Type B pancreatic cell (in vitro differentiated cells): ENCODE data around the gene TM9SF1. TPM values are rescaled to one million over a fixed set of nuclear protein-coding genes. Genes with fewer than 3 reads are reported as not detected.

ENCODE experiments used
- DNase-seq: peaks from one replicate; pipeline ENCODE4 v3.0.0; 2021; ENCODE audit warnings: mixed read lengths; ENCODE audit not compliant: unreplicated experiment; ENCODE audit errors: extremely low spot score
- H3K27ac Mint-ChIP-seq: 2 replicates; pipeline ENCODE4 v1.8.0; 2021; ENCODE audit warnings: mild to moderate bottlenecking, mixed read lengths
- H3K27me3 Mint-ChIP-seq: 2 replicates; pipeline ENCODE4 v1.8.0; 2021; ENCODE audit warnings: mixed read lengths
- H3K36me3 Mint-ChIP-seq: 2 replicates; pipeline ENCODE4 v1.8.0; 2021; ENCODE audit warnings: mixed read lengths
- H3K4me1 Mint-ChIP-seq: one replicate; pipeline ENCODE4 v1.8.0; 2021; ENCODE audit warnings: mixed read lengths; ENCODE audit not compliant: unreplicated experiment
- H3K4me3 Mint-ChIP-seq: 2 replicates; pipeline ENCODE4 v1.8.0; 2021; ENCODE audit warnings: mild to moderate bottlenecking, mixed read lengths
- H3K9me3 Mint-ChIP-seq: 2 replicates; pipeline ENCODE4 v1.8.0; 2021; ENCODE audit warnings: mixed read lengths
- CTCF ChIP-seq: fragments of 200-600 bp; sonication (generic); conservative IDR thresholded peaks from 2 replicates; pipeline ENCODE4 v1.5.0; 2021; ENCODE audit warnings: antibody characterized with exemption, mild to moderate bottlenecking
- total RNA-seq: library from RNA; stranded (reverse); gene quantifications from 2 replicates; pipeline ENCODE4 v1.2.1, GENCODE V29; 2021; ENCODE audit warnings: low replicate concordance

The TM9SF1 gene
- total RNA-seq, 1 donor from 2014 or later: 50.5 TPM

GRCh38 chr14:24145690-24146452 is 49.4 kb downstream of the TM9SF1 start:
- H3K4me3 Mint-ChIP-seq: peak overlapping the region; percentile 98
- peak overlapping the region; percentile 92 for H3K27ac Mint-ChIP-seq
- H3K27me3 Mint-ChIP-seq: no peaks in the 10 kb centered on the region
- no peak for TF ChIP-seq CTCF
- H3K36me3 Mint-ChIP-seq: peaks cover 9% of the 10 kb centered on the region
- no peak for DNase-seq
- H3K9me3 Mint-ChIP-seq: no peaks in the 10 kb centered on the region
- peaks cover 36% of the 10 kb centered on the region for H3K4me1 Mint-ChIP-seq

GRCh38 chr14:24145219-24145618 is 50.0 kb downstream of the TM9SF1 start:
- H3K27me3 Mint-ChIP-seq: no peaks in the 10 kb centered on the region
- peak overlapping the region; percentile 98 for H3K4me3 Mint-ChIP-seq

GRCh38 chr14:24144451-24144850 is 50.8 kb downstream of the TM9SF1 start:
- H3K27ac Mint-ChIP-seq: no peak overlapping the region
- peak overlapping the region; percentile 24 for H3K4me3 Mint-ChIP-seq
- no peaks in the 10 kb centered on the region for H3K9me3 Mint-ChIP-seq

More at GRCh38 chr14:24145219-24145618, 50.0 kb downstream of the TM9SF1 start:
- no peak for DNase-seq
- H3K9me3 Mint-ChIP-seq: no peaks in the 10 kb centered on the region
- peaks cover 5% of the 10 kb centered on the region for H3K36me3 Mint-ChIP-seq
- H3K4me1 Mint-ChIP-seq: peaks cover 36% of the 10 kb centered on the region
- no peak for TF ChIP-seq CTCF
- peak overlapping the region; percentile 92 for H3K27ac Mint-ChIP-seq

GRCh38 chr14:24143511-24143910 is 51.7 kb downstream of the TM9SF1 start:
- peak overlapping the region; percentile 89 for H3K4me3 Mint-ChIP-seq
- no peaks in the 10 kb centered on the region for H3K27me3 Mint-ChIP-seq
- H3K4me1 Mint-ChIP-seq: peaks cover 41% of the 10 kb centered on the region
- TF ChIP-seq CTCF: no peak
- DNase-seq: no peak
- H3K9me3 Mint-ChIP-seq: no peaks in the 10 kb centered on the region
- H3K27ac Mint-ChIP-seq: no peak overlapping the region
- H3K36me3 Mint-ChIP-seq: peaks cover 12% of the 10 kb centered on the region

More at GRCh38 chr14:24144451-24144850, 50.8 kb downstream of the TM9SF1 start:
- no peak for TF ChIP-seq CTCF
- no peak for DNase-seq
- Mint-ChIP-seq H3K27me3 (no peaks in the 10 kb centered on the region), H3K36me3 (peaks cover 6% of the 10 kb centered on the region), H3K4me1 (peaks cover 37% of the 10 kb centered on the region)

GRCh38 chr14:24141097-24141880 is 54.0 kb downstream of the TM9SF1 start, which contains the start of gene EMC9:
Gene EMC9, minus strand, starts transcription at chr14:24141591. Its CDS starts 287 bp downstream, at chr14:24141304.
- Mint-ChIP-seq H3K4me3 (peak within 1 kb of the TSS; percentile 89), H3K4me1 (peaks cover 44% of the 10 kb centered on the region), H3K9me3 (no peaks in the 10 kb centered on the region), H3K27me3 (no peaks in the 10 kb centered on the region), H3K36me3 (peaks cover 20% of the 10 kb centered on the region), H3K27ac (peak within 1 kb of the TSS; percentile 89)
- peak; percentile 99 for DNase-seq
- TF ChIP-seq CTCF: peak; percentile 72
